OCI-LY1 (cell line): ENCODE results near the gene GAPVD1.
"Not testable (repeated sequence)": the region's sequence is repeated elsewhere in the genome, so short reads cannot be mapped to it uniquely, and the experiment has no call there.

Source experiments
- H2AFZ ChIP-seq: fragments of 200-600 bp; sonication (generic), shearing (Covaris generic); 2 replicates; pipeline ENCODE4 v1.6.0; 2014; ENCODE audit warnings: antibody characterized with exemption, mild to moderate bottlenecking, low read length
- H3F3A ChIP-seq: fragments of 200-600 bp; sonication (generic), shearing (Covaris generic); 2 replicates; pipeline ENCODE4 v1.6.0; 2014; ENCODE audit warnings: mild to moderate bottlenecking, antibody characterized with exemption, low read length, moderate library complexity; ENCODE audit not compliant: insufficient read depth
- H3K27ac ChIP-seq: fragments of 200-600 bp; sonication (generic); 2 replicates; pipeline ENCODE4 v1.5.1; 2014; ENCODE audit warnings: low read length, mixed run types, mild to moderate bottlenecking, low read depth; ENCODE audit not compliant: poor library complexity, severe bottlenecking
- H3K27me3 ChIP-seq: fragments of 200-600 bp; sonication (generic); 2 replicates; pipeline ENCODE4 v1.6.0; 2014; ENCODE audit warnings: antibody characterized with exemption, mild to moderate bottlenecking, low read length, moderate library complexity; ENCODE audit not compliant: insufficient read depth
- H3K36me3 ChIP-seq: fragments of 200-600 bp; sonication (generic); 2 replicates; pipeline ENCODE4 v1.6.1; 2014; ENCODE audit warnings: mild to moderate bottlenecking, antibody characterized with exemption, low read length, moderate library complexity, mixed read lengths; ENCODE audit not compliant: insufficient read depth
- H3K4me1 ChIP-seq: fragments of 200-600 bp; sonication (generic); 2 replicates; pipeline ENCODE4 v1.5.1; 2014; ENCODE audit warnings: mild to moderate bottlenecking, low read length, moderate library complexity; ENCODE audit not compliant: insufficient read depth, severe bottlenecking
- H3K4me2 ChIP-seq: fragments of 200-600 bp; sonication (generic), shearing (Covaris generic); 2 replicates; pipeline ENCODE4 v1.6.1; 2014; ENCODE audit warnings: low read length
- H3K4me3 ChIP-seq: fragments of 200-600 bp; sonication (generic); 2 replicates; pipeline ENCODE4 v1.5.1; 2014; ENCODE audit warnings: low read length, low read depth, mild to moderate bottlenecking, mixed read lengths; ENCODE audit not compliant: poor library complexity, severe bottlenecking
- H3K79me2 ChIP-seq: fragments of 200-600 bp; shearing (Covaris generic); 2 replicates; pipeline ENCODE4 v1.6.1; 2016; ENCODE audit warnings: mixed run types, low read length, mixed read lengths; ENCODE audit not compliant: insufficient read depth
- H3K9ac ChIP-seq: fragments of 200-600 bp; sonication (generic), shearing (Covaris generic); 2 replicates; pipeline ENCODE4 v1.6.1; 2014; ENCODE audit warnings: mild to moderate bottlenecking, low read length, mixed read lengths
- H3K9me2 ChIP-seq: fragments of 200-600 bp; sonication (generic), shearing (Covaris generic); 2 replicates; pipeline ENCODE4 v1.6.1; 2014; ENCODE audit warnings: low read depth, mild to moderate bottlenecking, low read length, mixed read lengths
- H3K9me3 ChIP-seq: fragments of 200-600 bp; shearing (Covaris generic); 2 replicates; pipeline ENCODE4 v1.6.1; 2014; ENCODE audit warnings: low read length, mixed read lengths
- H4K20me1 ChIP-seq: fragments of 200-600 bp; sonication (generic), shearing (Covaris generic); 2 replicates; pipeline ENCODE4 v1.6.0; 2016; ENCODE audit warnings: mild to moderate bottlenecking, low read length; ENCODE audit not compliant: insufficient read depth
- CTCF ChIP-seq: fragments of 200-600 bp; sonication (generic), shearing (Covaris generic); IDR thresholded peaks from 2 replicates; pipeline ENCODE4 v1.5.1; 2017; ENCODE audit warnings: mild to moderate bottlenecking, antibody characterized with exemption, low read length, moderate library complexity, mixed read lengths
- EZH2 ChIP-seq: fragments of 200-600 bp; sonication (generic), shearing (Covaris generic); IDR thresholded peaks from 2 replicates; pipeline ENCODE4 v1.8.0; 2017; ENCODE audit warnings: borderline replicate concordance, mixed run types, mild to moderate bottlenecking, antibody characterized with exemption, low read length, moderate library complexity, mixed read lengths

The GAPVD1 gene

GRCh38 chr9:125260561-125260960 is 1.1 kb upstream of the GAPVD1 start:
- H3F3A ChIP-seq = no peaks in the 10 kb centered on the region
- no peaks in the 10 kb centered on the region for H4K20me1 ChIP-seq
- TF ChIP-seq EZH2 = no peak
- TF ChIP-seq CTCF = no peak
- H3K27me3 ChIP-seq = no peaks in the 10 kb centered on the region
- peak overlapping the region; percentile 51; the same call in 1 of the 2 replicates for H3K4me2 ChIP-seq
- H3K36me3 ChIP-seq = peaks cover 5% of the 10 kb centered on the region; the same call in 1 of the 2 replicates
- peak overlapping the region; percentile 83 for H3K27ac ChIP-seq
- H3K9me3 ChIP-seq = no peaks in the 10 kb centered on the region
- no peaks in the 10 kb centered on the region for H3K9me2 ChIP-seq
- peaks cover 35% of the 10 kb centered on the region for H3K4me1 ChIP-seq
- peak overlapping the region; percentile 91 for H3K4me3 ChIP-seq
- H2AFZ ChIP-seq = no peak overlapping the region
- H3K9ac ChIP-seq = no peak overlapping the region
- H3K79me2 ChIP-seq = peaks cover 34% of the 10 kb centered on the region

GRCh38 chr9:125262294-125262991 is 817 bp downstream of the GAPVD1 start:
- H3K9me3 ChIP-seq = no peaks in the 10 kb centered on the region
- peaks cover 47% of the 10 kb centered on the region for H3K79me2 ChIP-seq
- H3K9me2 ChIP-seq = no peaks in the 10 kb centered on the region
- no peaks in the 10 kb centered on the region for H3K27me3 ChIP-seq
- H4K20me1 ChIP-seq = no peaks in the 10 kb centered on the region
- TF ChIP-seq EZH2 (no peak), CTCF (no peak)
- peak overlapping the region; percentile 91 for H3K4me3 ChIP-seq
- H3K9ac ChIP-seq = peak overlapping the region; percentile 89
- H2AFZ ChIP-seq = no peak overlapping the region
- peak overlapping the region; percentile 57 for H3K27ac ChIP-seq
- H3K36me3 ChIP-seq = peaks cover 11% of the 10 kb centered on the region; the same call in 1 of the 2 replicates
- H3K4me2 ChIP-seq = peak overlapping the region; percentile 98
- H3K4me1 ChIP-seq = peaks cover 35% of the 10 kb centered on the region
- H3F3A ChIP-seq = no peaks in the 10 kb centered on the region

DNA sequence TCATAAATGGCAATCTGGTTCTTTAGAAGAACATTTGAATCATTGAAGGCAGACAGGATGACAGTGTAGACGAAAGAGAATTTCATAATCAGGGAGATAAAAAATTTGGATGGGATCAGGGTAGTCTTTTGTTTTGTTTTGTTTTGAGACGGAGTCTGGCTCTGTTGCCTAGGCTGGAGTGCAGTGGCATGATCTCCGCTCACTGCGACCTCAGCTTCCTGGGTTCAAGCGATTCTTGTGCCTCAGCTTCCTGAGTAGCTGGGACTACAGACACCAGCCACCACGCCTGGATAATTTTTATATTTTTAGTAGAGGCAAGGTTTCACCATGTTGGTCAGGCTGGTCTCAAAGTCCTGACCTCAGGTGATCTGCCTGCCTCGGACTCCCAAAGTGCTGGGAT is 2.4 kb downstream of the GAPVD1 start:
- not testable (repeated sequence) for H3F3A ChIP-seq, H4K20me1 ChIP-seq, H3K27me3 ChIP-seq, H3K9me3 ChIP-seq, H3K9me2 ChIP-seq, H2AFZ ChIP-seq
- peak overlapping the region; percentile 89; the same call in 1 of the 2 replicates for H3K9ac ChIP-seq
- H3K4me2 ChIP-seq = peak overlapping the region; percentile 98
- peaks cover 58% of the 10 kb centered on the region for H3K79me2 ChIP-seq
- H3K36me3 ChIP-seq = peaks cover 11% of the 10 kb centered on the region; the same call in 1 of the 2 replicates
- H3K4me1 ChIP-seq = peaks cover 48% of the 10 kb centered on the region
- peak overlapping the region; percentile 91 for H3K4me3 ChIP-seq
- H3K27ac ChIP-seq = peak overlapping the region; percentile 57
